Choroid plexus epithelial cell (primary cell): ENCODE measurements around the gene TAF3.

Experiments used
- DNase-seq: peaks from one replicate; pipeline ENCODE4 v3.0.0-alpha.2; 2010; ENCODE audit warnings: low read depth
- H3K4me3 ChIP-seq: 2 replicates; pipeline ENCODE4 v1.5.1; 2011; ENCODE audit warnings: low read depth, mild to moderate bottlenecking, control low read depth, low read length, moderate library complexity
- CTCF ChIP-seq: conservative IDR thresholded peaks from 2 replicates; pipeline ENCODE4 v1.5.1; 2011; ENCODE audit warnings: low read depth, mild to moderate bottlenecking, control low read depth, inconsistent platforms, low read length, moderate library complexity

Gene TAF3

DNA sequence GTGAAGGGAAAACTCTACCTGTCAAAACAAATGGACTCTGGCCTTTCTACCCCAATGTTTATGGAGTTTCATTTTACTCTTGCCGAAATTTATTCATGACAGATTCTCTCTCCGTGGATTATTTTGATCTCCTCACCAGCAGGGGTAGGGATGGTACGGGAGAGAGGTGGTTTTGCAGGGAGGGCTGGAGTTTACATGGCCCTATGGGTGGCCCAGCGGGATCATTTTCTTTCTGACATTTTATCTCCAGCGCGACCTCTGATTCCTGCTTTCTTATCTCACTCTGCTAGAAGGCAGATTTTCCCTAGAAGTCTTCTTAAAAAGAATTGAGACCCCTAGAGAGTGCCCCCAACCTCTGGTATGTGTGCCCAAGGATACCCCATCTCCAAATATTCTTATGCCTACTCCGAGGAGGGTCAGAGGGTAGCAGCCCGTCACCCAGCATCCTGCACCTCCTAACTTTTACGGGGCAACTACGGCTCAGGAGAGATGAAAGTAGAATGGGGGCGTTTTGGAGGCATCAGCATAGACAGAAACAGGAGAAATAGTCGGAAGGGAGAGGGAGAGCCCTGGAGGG is 226.1 kb downstream of the TAF3 start:
- no peak for TF ChIP-seq CTCF
- no peak overlapping the region for H3K4me3 ChIP-seq
- DNase-seq = no peak

GRCh38 chr10:8044908-8045725 is 226.8 kb downstream of the TAF3 start:
- no peak for DNase-seq
- TF ChIP-seq CTCF = no peak
- H3K4me3 ChIP-seq = no peak overlapping the region

DNA sequence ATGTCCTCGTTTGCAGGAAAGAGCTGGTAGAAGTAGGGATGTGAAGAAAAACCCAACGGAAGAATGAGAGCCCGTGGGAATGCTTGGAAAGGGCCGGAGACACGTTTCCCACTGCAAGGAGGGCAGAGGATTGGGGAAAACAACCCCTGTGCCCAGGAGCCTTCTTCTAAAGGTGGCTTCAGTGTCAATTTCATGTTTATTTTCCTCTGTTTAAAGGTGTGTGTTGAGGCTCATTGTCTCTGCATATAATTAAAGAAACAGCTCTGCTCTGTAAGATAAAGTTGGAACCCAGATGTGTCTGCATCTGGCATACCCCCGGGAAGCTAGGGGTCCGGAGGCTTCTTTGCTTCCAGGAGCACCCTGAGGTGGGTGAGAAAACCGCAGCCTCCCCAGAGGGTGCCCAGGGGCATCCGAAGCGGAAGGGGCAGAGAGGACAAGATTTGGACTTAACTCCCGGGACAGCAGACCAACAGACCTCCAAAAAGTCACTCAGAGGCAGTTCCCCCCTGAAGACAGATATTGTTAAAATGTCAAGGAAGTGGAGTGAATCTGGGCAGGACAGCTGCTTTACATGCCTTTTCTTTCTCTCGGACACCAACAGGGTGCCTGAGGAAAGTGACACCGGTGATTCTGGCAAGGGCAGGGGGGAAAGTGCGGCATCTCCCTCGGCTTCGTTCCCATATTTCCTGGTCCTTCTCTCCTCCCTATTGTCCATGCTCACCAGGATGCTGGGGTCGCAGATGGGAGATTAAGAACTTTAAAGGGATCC is 227.6 kb downstream of the TAF3 start:
- no peak for DNase-seq
- H3K4me3 ChIP-seq = no peak overlapping the region
- no peak for TF ChIP-seq CTCF

GRCh38 chr10:8047452-8048280 is 229.4 kb downstream of the TAF3 start:
- no peak for DNase-seq

DNA sequence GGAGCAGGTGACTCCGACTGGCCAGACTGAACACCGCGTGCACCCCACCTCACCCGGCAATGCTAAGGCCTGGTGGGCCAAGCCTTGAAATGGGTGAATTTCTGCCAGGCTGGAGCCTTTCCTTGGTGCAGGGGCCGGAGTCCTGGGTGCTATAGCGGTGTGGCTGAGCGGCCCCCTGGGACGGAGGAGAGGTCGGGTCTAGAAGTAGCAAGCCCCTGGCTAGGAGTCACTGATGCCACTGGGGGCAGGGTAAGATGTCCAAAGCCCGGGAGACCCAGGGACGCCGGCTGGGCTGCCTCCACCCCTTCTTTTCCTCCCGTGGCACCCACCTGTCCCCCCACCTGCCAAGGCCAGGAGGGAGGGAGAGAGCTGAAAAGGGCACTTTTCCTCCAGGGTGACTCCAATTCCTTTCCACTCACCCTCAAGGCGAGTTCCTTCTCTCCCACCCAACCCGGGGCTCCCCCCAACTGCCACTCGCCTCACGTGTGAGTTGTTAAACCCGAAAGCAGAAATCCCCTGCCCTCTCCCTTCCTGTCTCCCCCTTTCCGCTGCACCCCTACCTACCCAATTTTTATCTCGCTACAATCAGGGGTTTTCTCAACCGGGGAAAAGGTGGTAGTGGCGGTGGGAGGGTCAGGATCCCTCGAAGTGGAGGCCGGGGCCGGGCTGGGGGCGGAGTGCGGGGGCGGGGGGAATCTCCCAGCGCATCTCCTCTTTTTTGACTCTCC is 230.1 kb downstream of the TAF3 start:
- no peak for DNase-seq
- TF ChIP-seq CTCF = no peak
- H3K4me3 ChIP-seq = no peak overlapping the region

More at GRCh38 chr10:8047452-8048280, 229.4 kb downstream of the TAF3 start:
- H3K4me3 ChIP-seq = no peak overlapping the region
- no peak for TF ChIP-seq CTCF

DNA sequence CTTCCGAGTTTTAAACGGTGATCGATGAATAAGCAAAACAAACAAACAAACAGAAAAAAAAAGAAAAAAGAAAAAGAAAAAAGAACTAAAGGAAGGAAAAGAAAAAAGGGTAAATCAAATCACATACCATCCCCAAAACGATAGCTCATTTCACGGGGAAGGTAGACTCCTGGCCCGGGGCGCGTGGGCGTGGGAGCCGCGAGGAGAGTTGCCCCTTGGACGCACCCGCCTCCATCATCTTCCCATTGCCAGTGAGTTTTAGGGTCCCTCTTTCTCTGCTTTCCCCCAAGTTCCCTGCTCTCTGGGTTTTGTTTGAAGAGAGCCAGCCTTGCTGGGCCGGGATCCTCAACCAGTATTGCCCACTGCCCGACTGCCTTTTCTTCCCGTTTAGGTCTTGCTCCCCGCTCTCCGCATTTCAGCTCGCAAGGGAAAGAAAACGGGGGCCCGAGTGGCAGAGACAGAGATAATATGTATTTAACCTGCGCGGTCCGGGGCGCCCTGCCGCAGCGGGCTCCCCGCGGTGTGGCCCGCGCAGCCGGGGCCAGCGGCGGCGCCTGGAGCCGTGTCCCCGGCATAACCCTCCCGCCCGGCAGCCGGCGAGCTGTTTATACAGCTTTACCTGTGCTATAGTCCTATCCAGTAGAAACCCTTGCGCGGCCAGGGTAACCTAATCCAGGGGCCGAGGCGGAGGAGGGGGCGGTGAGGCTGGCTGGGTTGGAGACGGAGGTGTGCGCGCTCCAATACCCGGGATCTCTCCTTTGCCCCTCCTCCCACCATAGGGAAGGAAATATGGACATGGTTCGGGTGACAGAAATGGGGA is 230.9 kb downstream of the TAF3 start:
- no peak for DNase-seq
- TF ChIP-seq CTCF = no peak
- no peak overlapping the region for H3K4me3 ChIP-seq
